HEK293 (cell line): ENCODE results near the gene TRIM24.

Experiments
- OSR2 ChIP-seq: fragments of 450-650 bp; formaldehyde crosslinking; IDR thresholded peaks from 2 replicates; pipeline ENCODE4 v1.5.1; 2016; ENCODE audit warnings: missing biosample characterization, missing genetic modification characterization
- WT1 ChIP-seq: fragments of 450-650 bp; formaldehyde crosslinking; IDR thresholded peaks from 2 replicates; pipeline ENCODE4 v1.5.1; 2016; ENCODE audit warnings: missing biosample characterization, missing genetic modification characterization
- ZBTB8A ChIP-seq: fragments of 450-650 bp; formaldehyde crosslinking; IDR thresholded peaks from 2 replicates; pipeline ENCODE4 v1.5.1; 2016; ENCODE audit warnings: missing biosample characterization, missing genetic modification characterization
- ZFP3 ChIP-seq: fragments of 450-650 bp; formaldehyde crosslinking; IDR thresholded peaks from 2 replicates; pipeline ENCODE4 v1.5.1; 2016; ENCODE audit warnings: low read depth, missing biosample characterization, missing genetic modification characterization
- ZNF114 ChIP-seq: fragments of 450-650 bp; formaldehyde crosslinking; IDR thresholded peaks from 2 replicates; pipeline ENCODE4 v1.5.0; 2017; ENCODE audit warnings: missing biosample characterization, missing genetic modification characterization
- ZNF24 ChIP-seq: fragments of 450-650 bp; formaldehyde crosslinking; IDR thresholded peaks from 2 replicates; pipeline ENCODE4 v1.5.1; 2016; ENCODE audit warnings: missing biosample characterization, missing genetic modification characterization
- ZNF830 ChIP-seq: fragments of 450-650 bp; IDR thresholded peaks from 2 replicates; pipeline ENCODE4 v1.5.0; 2018; ENCODE audit warnings: missing biosample characterization, missing genetic modification characterization, low read depth, mild to moderate bottlenecking, moderate library complexity
- TF ChIP-seq, protein P1 (sequence below): fragments of 450-650 bp; formaldehyde crosslinking; IDR thresholded peaks from 2 replicates; pipeline ENCODE4 v1.5.1; 2017; ENCODE audit warnings: missing biosample characterization, missing genetic modification characterization
- TF ChIP-seq, protein P2 (sequence below): fragments of 450-650 bp; formaldehyde crosslinking; IDR thresholded peaks from 2 replicates; pipeline ENCODE4 v1.5.1; 2016; ENCODE audit warnings: missing biosample characterization, missing genetic modification characterization
- TF ChIP-seq, protein P3 (sequence below): fragments of 450-650 bp; formaldehyde crosslinking; IDR thresholded peaks from 2 replicates; pipeline ENCODE4 v1.5.1; 2016; ENCODE audit warnings: missing biosample characterization, missing genetic modification characterization

DNA sequence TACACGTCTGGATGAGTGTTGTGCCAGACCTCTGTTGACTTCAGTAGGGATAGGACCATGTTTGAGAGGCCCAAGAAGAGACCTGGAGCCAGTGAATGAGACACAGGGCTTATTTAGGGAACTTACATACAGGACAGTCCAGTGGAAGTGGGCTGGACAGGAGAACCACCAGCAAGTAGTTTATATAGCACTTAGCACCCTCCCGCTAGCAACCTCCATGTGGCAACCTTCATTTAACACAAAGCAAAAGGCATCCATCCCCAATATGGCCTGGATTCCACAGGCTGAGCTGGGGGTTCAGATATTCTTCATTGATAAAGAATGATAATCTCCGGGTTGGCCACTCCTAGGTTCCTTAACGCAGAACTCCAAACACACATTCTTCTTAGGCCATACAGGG lies 93.7 kb downstream of the TRIM24 start:
- TF ChIP-seq ZNF24 (no peak), ZBTB8A (tag by site-specific recombination) (no peak), ZFP3 (tag by site-specific recombination) (no peak), WT1 (no peak), ZNF830 (tag by site-specific recombination) (no peak), ZNF114 (tag by site-specific recombination) (no peak), OSR2 (tag by site-specific recombination) (no peak)
- TF ChIP-seq, protein P1, sequence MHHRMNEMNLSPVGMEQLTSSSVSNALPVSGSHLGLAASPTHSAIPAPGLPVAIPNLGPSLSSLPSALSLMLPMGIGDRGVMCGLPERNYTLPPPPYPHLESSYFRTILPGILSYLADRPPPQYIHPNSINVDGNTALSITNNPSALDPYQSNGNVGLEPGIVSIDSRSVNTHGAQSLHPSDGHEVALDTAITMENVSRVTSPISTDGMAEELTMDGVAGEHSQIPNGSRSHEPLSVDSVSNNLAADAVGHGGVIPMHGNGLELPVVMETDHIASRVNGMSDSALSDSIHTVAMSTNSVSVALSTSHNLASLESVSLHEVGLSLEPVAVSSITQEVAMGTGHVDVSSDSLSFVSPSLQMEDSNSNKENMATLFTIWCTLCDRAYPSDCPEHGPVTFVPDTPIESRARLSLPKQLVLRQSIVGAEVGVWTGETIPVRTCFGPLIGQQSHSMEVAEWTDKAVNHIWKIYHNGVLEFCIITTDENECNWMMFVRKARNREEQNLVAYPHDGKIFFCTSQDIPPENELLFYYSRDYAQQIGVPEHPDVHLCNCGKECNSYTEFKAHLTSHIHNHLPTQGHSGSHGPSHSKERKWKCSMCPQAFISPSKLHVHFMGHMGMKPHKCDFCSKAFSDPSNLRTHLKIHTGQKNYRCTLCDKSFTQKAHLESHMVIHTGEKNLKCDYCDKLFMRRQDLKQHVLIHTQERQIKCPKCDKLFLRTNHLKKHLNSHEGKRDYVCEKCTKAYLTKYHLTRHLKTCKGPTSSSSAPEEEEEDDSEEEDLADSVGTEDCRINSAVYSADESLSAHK (tag by site-specific recombination), result no peak
- TF ChIP-seq, protein P2, sequence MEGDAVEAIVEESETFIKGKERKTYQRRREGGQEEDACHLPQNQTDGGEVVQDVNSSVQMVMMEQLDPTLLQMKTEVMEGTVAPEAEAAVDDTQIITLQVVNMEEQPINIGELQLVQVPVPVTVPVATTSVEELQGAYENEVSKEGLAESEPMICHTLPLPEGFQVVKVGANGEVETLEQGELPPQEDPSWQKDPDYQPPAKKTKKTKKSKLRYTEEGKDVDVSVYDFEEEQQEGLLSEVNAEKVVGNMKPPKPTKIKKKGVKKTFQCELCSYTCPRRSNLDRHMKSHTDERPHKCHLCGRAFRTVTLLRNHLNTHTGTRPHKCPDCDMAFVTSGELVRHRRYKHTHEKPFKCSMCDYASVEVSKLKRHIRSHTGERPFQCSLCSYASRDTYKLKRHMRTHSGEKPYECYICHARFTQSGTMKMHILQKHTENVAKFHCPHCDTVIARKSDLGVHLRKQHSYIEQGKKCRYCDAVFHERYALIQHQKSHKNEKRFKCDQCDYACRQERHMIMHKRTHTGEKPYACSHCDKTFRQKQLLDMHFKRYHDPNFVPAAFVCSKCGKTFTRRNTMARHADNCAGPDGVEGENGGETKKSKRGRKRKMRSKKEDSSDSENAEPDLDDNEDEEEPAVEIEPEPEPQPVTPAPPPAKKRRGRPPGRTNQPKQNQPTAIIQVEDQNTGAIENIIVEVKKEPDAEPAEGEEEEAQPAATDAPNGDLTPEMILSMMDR (tag by site-specific recombination), result no peak
- TF ChIP-seq, protein P3, sequence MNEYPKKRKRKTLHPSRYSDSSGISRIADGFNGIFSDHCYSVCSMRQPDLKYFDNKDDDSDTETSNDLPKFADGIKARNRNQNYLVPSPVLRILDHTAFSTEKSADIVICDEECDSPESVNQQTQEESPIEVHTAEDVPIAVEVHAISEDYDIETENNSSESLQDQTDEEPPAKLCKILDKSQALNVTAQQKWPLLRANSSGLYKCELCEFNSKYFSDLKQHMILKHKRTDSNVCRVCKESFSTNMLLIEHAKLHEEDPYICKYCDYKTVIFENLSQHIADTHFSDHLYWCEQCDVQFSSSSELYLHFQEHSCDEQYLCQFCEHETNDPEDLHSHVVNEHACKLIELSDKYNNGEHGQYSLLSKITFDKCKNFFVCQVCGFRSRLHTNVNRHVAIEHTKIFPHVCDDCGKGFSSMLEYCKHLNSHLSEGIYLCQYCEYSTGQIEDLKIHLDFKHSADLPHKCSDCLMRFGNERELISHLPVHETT (tag by site-specific recombination), result no peak
